H1 (cell line): ENCODE data around the gene LRRC37A3. TPM values are rescaled to one million over a fixed set of nuclear protein-coding genes. Genes with fewer than 3 reads are reported as not detected.

Experiments used
- CREB1 ChIP-seq: IDR thresholded peaks from 2 replicates; pipeline ENCODE4 v1.6.1; 2012; ENCODE audit warnings: inconsistent platforms
- HDAC2 ChIP-seq, 2 experiments: fragments of 300-600 bp in 1 of 2; sonication (generic) in 1 of 2; IDR thresholded peaks; 2 replicates each; pipeline ENCODE4 v1.6.1; 2011 to 2012; ENCODE audit warnings: low read depth in 2 of 2, low read length in 2 of 2, mild to moderate bottlenecking in 2 of 2, moderate library complexity in 2 of 2, borderline replicate concordance in 1 of 2, inconsistent platforms in 1 of 2
- MAFK ChIP-seq: IDR thresholded peaks from 2 replicates; pipeline ENCODE4 v1.6.1; 2012; ENCODE audit warnings: low read depth, mild to moderate bottlenecking, improper control_type of control experiment, low read length
- RBBP5 ChIP-seq: IDR thresholded peaks from 2 replicates; pipeline ENCODE4 v1.7.1; 2012; ENCODE audit warnings: low read depth, mild to moderate bottlenecking, inconsistent platforms, low read length, moderate library complexity, borderline replicate concordance
- RNF2 ChIP-seq: fragments of 200-900, 300-1000 bp; sonication (generic); IDR thresholded peaks from 2 replicates; pipeline ENCODE4 v1.7.1; 2016; ENCODE audit warnings: borderline replicate concordance, low read depth, mild to moderate bottlenecking, antibody characterized with exemption, low read length; ENCODE audit not compliant: poor library complexity, severe bottlenecking; ENCODE audit errors: missing control alignments
- SIN3A ChIP-seq, 2 experiments: IDR thresholded peaks in 1 of 2; conservative IDR thresholded peaks in 1 of 2; 2 replicates each; pipeline ENCODE4 v1.6.1; 2011 to 2012; ENCODE audit warnings: low read length in 2 of 2, improper control_type of control experiment in 1 of 2, low read depth in 1 of 2, mild to moderate bottlenecking in 1 of 2
- polyA plus RNA-seq, 7 experiments: library from polyadenylated mRNA; depleted of rRNA in 3 of 7; stranded (reverse) in 5 of 7; unstranded in 2 of 7; fragments of >200 nt in 5 of 7; fragments of 200-250 nt in 2 of 7; gene quantifications; 1 replicate in 5 of 7; 2 replicates in 1 of 7; 4 replicates in 1 of 7; pipeline versions ENCODE4 v1.2.1 to v1.2.3, GENCODE V29; 2011 to 2013; ENCODE audit warnings: missing spikeins in 2 of 7, mixed read lengths in 2 of 7
- total RNA-seq: library from RNA; stranded (reverse); fragmentation: NEBNext Ultra II Directional; extraction: Animal tissue kit (Norgen Biotek cat#: 25700); gene quantifications from 2 replicates; pipeline ENCODE4 v1.2.1, GENCODE V29; 2021
- TF ChIP-seq, protein P1 (sequence below): IDR thresholded peaks from 2 replicates; pipeline ENCODE4 v1.6.1; 2011; ENCODE audit warnings: low read length, improper control_type of control experiment
- TF ChIP-seq, protein P2 (sequence below): fragments of 300-600 bp; sonication (generic); IDR thresholded peaks from 2 replicates; pipeline ENCODE4 v1.7.1; 2012; ENCODE audit warnings: low read length, moderate library complexity, mild to moderate bottlenecking, inconsistent platforms; ENCODE audit not compliant: insufficient replicate concordance

The LRRC37A3 gene
- total and polyA plus RNA-seq, 2 of the 8 experiments (the other 6 are each of a cell fraction or from before 2014, with no cell fraction given): 2.7 to 9.4 TPM

- TF ChIP-seq RNF2 (no peak), CREB1 (no peak), RBBP5 (no peak), SIN3A (conservative IDR thresholded peaks at IDR 0.05 in 1 of 2, IDR thresholded peaks at IDR 0.05 in 1 of 2; ENCODE audit: low read depth in 1 of 2, low read length in 2 of 2) (no peak), MAFK (no peak), HDAC2 (IDR thresholded peaks at IDR 0.05; ENCODE audit: borderline replicate concordance in 1 of 2, low read depth in 2 of 2, low read length in 2 of 2) (no peak)
- TF ChIP-seq, protein P1, sequence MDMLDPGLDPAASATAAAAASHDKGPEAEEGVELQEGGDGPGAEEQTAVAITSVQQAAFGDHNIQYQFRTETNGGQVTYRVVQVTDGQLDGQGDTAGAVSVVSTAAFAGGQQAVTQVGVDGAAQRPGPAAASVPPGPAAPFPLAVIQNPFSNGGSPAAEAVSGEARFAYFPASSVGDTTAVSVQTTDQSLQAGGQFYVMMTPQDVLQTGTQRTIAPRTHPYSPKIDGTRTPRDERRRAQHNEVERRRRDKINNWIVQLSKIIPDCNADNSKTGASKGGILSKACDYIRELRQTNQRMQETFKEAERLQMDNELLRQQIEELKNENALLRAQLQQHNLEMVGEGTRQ: no peak
- TF ChIP-seq, protein P2, sequence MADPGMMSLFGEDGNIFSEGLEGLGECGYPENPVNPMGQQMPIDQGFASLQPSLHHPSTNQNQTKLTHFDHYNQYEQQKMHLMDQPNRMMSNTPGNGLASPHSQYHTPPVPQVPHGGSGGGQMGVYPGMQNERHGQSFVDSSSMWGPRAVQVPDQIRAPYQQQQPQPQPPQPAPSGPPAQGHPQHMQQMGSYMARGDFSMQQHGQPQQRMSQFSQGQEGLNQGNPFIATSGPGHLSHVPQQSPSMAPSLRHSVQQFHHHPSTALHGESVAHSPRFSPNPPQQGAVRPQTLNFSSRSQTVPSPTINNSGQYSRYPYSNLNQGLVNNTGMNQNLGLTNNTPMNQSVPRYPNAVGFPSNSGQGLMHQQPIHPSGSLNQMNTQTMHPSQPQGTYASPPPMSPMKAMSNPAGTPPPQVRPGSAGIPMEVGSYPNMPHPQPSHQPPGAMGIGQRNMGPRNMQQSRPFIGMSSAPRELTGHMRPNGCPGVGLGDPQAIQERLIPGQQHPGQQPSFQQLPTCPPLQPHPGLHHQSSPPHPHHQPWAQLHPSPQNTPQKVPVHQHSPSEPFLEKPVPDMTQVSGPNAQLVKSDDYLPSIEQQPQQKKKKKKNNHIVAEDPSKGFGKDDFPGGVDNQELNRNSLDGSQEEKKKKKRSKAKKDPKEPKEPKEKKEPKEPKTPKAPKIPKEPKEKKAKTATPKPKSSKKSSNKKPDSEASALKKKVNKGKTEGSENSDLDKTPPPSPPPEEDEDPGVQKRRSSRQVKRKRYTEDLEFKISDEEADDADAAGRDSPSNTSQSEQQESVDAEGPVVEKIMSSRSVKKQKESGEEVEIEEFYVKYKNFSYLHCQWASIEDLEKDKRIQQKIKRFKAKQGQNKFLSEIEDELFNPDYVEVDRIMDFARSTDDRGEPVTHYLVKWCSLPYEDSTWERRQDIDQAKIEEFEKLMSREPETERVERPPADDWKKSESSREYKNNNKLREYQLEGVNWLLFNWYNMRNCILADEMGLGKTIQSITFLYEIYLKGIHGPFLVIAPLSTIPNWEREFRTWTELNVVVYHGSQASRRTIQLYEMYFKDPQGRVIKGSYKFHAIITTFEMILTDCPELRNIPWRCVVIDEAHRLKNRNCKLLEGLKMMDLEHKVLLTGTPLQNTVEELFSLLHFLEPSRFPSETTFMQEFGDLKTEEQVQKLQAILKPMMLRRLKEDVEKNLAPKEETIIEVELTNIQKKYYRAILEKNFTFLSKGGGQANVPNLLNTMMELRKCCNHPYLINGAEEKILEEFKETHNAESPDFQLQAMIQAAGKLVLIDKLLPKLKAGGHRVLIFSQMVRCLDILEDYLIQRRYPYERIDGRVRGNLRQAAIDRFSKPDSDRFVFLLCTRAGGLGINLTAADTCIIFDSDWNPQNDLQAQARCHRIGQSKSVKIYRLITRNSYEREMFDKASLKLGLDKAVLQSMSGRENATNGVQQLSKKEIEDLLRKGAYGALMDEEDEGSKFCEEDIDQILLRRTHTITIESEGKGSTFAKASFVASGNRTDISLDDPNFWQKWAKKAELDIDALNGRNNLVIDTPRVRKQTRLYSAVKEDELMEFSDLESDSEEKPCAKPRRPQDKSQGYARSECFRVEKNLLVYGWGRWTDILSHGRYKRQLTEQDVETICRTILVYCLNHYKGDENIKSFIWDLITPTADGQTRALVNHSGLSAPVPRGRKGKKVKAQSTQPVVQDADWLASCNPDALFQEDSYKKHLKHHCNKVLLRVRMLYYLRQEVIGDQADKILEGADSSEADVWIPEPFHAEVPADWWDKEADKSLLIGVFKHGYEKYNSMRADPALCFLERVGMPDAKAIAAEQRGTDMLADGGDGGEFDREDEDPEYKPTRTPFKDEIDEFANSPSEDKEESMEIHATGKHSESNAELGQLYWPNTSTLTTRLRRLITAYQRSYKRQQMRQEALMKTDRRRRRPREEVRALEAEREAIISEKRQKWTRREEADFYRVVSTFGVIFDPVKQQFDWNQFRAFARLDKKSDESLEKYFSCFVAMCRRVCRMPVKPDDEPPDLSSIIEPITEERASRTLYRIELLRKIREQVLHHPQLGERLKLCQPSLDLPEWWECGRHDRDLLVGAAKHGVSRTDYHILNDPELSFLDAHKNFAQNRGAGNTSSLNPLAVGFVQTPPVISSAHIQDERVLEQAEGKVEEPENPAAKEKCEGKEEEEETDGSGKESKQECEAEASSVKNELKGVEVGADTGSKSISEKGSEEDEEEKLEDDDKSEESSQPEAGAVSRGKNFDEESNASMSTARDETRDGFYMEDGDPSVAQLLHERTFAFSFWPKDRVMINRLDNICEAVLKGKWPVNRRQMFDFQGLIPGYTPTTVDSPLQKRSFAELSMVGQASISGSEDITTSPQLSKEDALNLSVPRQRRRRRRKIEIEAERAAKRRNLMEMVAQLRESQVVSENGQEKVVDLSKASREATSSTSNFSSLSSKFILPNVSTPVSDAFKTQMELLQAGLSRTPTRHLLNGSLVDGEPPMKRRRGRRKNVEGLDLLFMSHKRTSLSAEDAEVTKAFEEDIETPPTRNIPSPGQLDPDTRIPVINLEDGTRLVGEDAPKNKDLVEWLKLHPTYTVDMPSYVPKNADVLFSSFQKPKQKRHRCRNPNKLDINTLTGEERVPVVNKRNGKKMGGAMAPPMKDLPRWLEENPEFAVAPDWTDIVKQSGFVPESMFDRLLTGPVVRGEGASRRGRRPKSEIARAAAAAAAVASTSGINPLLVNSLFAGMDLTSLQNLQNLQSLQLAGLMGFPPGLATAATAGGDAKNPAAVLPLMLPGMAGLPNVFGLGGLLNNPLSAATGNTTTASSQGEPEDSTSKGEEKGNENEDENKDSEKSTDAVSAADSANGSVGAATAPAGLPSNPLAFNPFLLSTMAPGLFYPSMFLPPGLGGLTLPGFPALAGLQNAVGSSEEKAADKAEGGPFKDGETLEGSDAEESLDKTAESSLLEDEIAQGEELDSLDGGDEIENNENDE: no peak
- TF ChIP-seq, all 59 proteins: peak for 0
Measured at GRCh38 chr17:64938290-64938689, 19.0 kb upstream of the LRRC37A3 start (continued).
